ENCODE measurements around the gene FRMPD4. TPM values are rescaled to one million over a fixed set of nuclear protein-coding genes. Genes with fewer than 3 reads are reported as not detected.

Gene FRMPD4
- total and polyA plus RNA-seq, 10 of the 15 experiments (the other 5 are each of a cell fraction or from before 2014, with no cell fraction given): not detected

- no peak for TF ChIP-seq TAF1 (IDR thresholded peaks at IDR 0.05; ENCODE audit: borderline replicate concordance, low read depth, low read length)
- no peak for TF ChIP-seq PAX8 (IDR thresholded peaks at IDR 0.05)
- no peak for TF ChIP-seq SKIL (IDR thresholded peaks at IDR 0.05; ENCODE audit: low read depth, poor library complexity, severe bottlenecking)
- TF ChIP-seq CUX1 (IDR thresholded peaks at IDR 0.05; ENCODE audit: insufficient replicate concordance, low read depth, low read length): no peak
- TF ChIP-seq NKRF (conservative IDR thresholded peaks at IDR 0.05): no peak
- TF ChIP-seq MTA2 (IDR thresholded peaks at IDR 0.05; ENCODE audit: low read depth): no peak
Observed at GRCh38 chrX:12113321-12113720, 25.0 kb upstream of the FRMPD4 start (continued).

All from GM12878 (cell line).